ENCODE results near the gene LIN54. TPM values are rescaled to one million over a fixed set of nuclear protein-coding genes. Genes with fewer than 3 reads are reported as not detected.
"Not testable (repeated sequence)": the region's sequence is repeated elsewhere in the genome, so short reads cannot be mapped to it uniquely, and the experiment has no call there.

The LIN54 gene
- polyA plus RNA-seq, 3 donors: 1.6 to 2.7 (median 2.2) TPM

GRCh38 chr4:83013420-83013867 is 2.8 kb upstream of the LIN54 start:
- 2 to 16% (median 13%) methylated on average over 13 of the region's 13 CpGs for WGBS, 3 donors
- no peak overlapping the region for H3K27ac ChIP-seq (ENCODE audit: low read depth, low read length)

GRCh38 chr4:83012687-83013419 is 2.2 kb upstream of the LIN54 start:
- WGBS, 3 donors: 0% methylated on average over 68 to 73 of the region's 73 CpGs
- H3K27ac ChIP-seq (ENCODE audit: low read depth, low read length): no peak overlapping the region

GRCh38 chr4:83012200-83012686 is 1.6 kb upstream of the LIN54 start:
- no peak overlapping the region for H3K27ac ChIP-seq (ENCODE audit: low read depth, low read length)
- WGBS, 3 donors: 0 to 1% (median 1%) methylated on average over 33 to 43 of the region's 43 CpGs

GRCh38 chr4:83011689-83012199 is 1.1 kb upstream of the LIN54 start:
- no peak overlapping the region for H3K27ac ChIP-seq (ENCODE audit: low read depth, low read length)
- WGBS, 3 donors: 4 to 7% (median 5%) methylated on average over 5 of the region's 5 CpGs

GRCh38 chr4:83010111-83010521 is 507 bp downstream of the LIN54 start:
- WGBS, 3 donors: 0% methylated on average over 13 to 14 of the region's 14 CpGs
- peak overlapping the region; percentile 95 for H3K27ac ChIP-seq (ENCODE audit: low read depth, low read length)

- H3K27ac ChIP-seq (ENCODE audit: low read depth, low read length): no peak overlapping the region
- WGBS, 3 donors: 62 to 70% (median 66%) methylated on average over 3 of the region's 3 CpGs
These were observed 1.1 kb downstream of the LIN54 start for GRCh38 chr4:83009529-83009928.

GRCh38 chr4:83003044-83003791 is 7.4 kb downstream of the LIN54 start:
- WGBS, 3 donors: 90 to 94% (median 93%) methylated on average over 14 of the region's 14 CpGs
- H3K27ac ChIP-seq (ENCODE audit: low read depth, low read length): not testable (repeated sequence)

- 86 to 95% (median 92%) methylated on average over 3 of the region's 3 CpGs for WGBS, 3 donors
- no peak overlapping the region for H3K27ac ChIP-seq (ENCODE audit: low read depth, low read length)
These were observed 8.3 kb downstream of the LIN54 start for GRCh38 chr4:83002329-83002728.

GRCh38 chr4:82998898-82999297 is 11.7 kb downstream of the LIN54 start:
- no peak overlapping the region for H3K27ac ChIP-seq (ENCODE audit: low read depth, low read length)

GRCh38 chr4:82994834-82995233 is 15.8 kb downstream of the LIN54 start:
- no peak overlapping the region for H3K27ac ChIP-seq (ENCODE audit: low read depth, low read length)
- 73% methylated on average over 4 of the region's 4 CpGs for WGBS, 3 donors

GRCh38 chr4:82989575-82990429 is 20.8 kb downstream of the LIN54 start:
- WGBS, 3 donors: 90 to 100% (median 95%) methylated on average over 2 of the region's 2 CpGs
- H3K27ac ChIP-seq (ENCODE audit: low read depth, low read length): no peak overlapping the region

GRCh38 chr4:82988323-82988832 is 22.2 kb downstream of the LIN54 start:
- no peak overlapping the region for H3K27ac ChIP-seq (ENCODE audit: low read depth, low read length)
- WGBS, 3 donors: 82 to 91% (median 90%) methylated on average over 2 of the region's 2 CpGs

- H3K27ac ChIP-seq (ENCODE audit: low read depth, low read length): not testable (repeated sequence)
These were observed 23.1 kb downstream of the LIN54 start for GRCh38 chr4:82987519-82987918.

GRCh38 chr4:82984459-82984858 is 26.2 kb downstream of the LIN54 start:
- 95 to 98% (median 96%) methylated on average over 4 of the region's 4 CpGs for WGBS, 3 donors
- no peak overlapping the region for H3K27ac ChIP-seq (ENCODE audit: low read depth, low read length)

GRCh38 chr4:82983444-82983843 is 27.2 kb downstream of the LIN54 start:
- no peak overlapping the region for H3K27ac ChIP-seq (ENCODE audit: low read depth, low read length)
- 81 to 98% (median 96%) methylated on average over 3 of the region's 3 CpGs for WGBS, 3 donors

- 96 to 98% (median 97%) methylated on average over 1 of the region's 1 CpG for WGBS, 3 donors
These were observed 29.5 kb downstream of the LIN54 start for GRCh38 chr4:82981138-82981537.

GRCh38 chr4:82975792-82976191 is 34.8 kb downstream of the LIN54 start:
- 79 to 97% (median 90%) methylated on average over 2 of the region's 2 CpGs for WGBS, 3 donors
- no peak overlapping the region for H3K27ac ChIP-seq (ENCODE audit: low read depth, low read length)

More at GRCh38 chr4:82981138-82981537, 29.5 kb downstream of the LIN54 start:
- no peak overlapping the region for H3K27ac ChIP-seq (ENCODE audit: low read depth, low read length)

- WGBS, 3 donors: 39 to 94% (median 83%) methylated on average over 2 of the region's 2 CpGs
- no peak overlapping the region for H3K27ac ChIP-seq (ENCODE audit: low read depth, low read length)
These were observed 41.2 kb downstream of the LIN54 start for GRCh38 chr4:82969414-82969813.

All from adipose tissue (tissue), 3 donors.